Sigmoid colon (tissue), 7 donors: ENCODE data around the gene ZNF564. TPM values are rescaled to one million over a fixed set of nuclear protein-coding genes. Genes with fewer than 3 reads are reported as not detected.

Experiments used
- DNase-seq: peaks from one replicate; pipeline ENCODE4 v3.0.0-alpha.2; 2019
- H3K27ac ChIP-seq, 4 donors: fragments of 200-600 bp; sonication (generic); one replicate each; pipeline ENCODE4 v1.5.1; 2016 to 2019; ENCODE audit warnings: mild to moderate bottlenecking in 1 of 4
- H3K27me3 ChIP-seq, 3 donors: fragments of 200-600 bp; sonication (generic); one replicate each; pipeline ENCODE4 v1.5.1; 2019; ENCODE audit warnings: mild to moderate bottlenecking in 1 of 3
- H3K36me3 ChIP-seq, 4 donors: fragments of 200-600 bp; sonication (generic); one replicate each; pipeline ENCODE4 v1.5.1; 2016 to 2019
- H3K4me1 ChIP-seq, 4 donors: fragments of 200-600 bp; sonication (generic); one replicate each; pipeline ENCODE4 v1.5.1; 2017 to 2019
- H3K4me3 ChIP-seq, 4 donors: fragments of 200-600 bp; sonication (generic); one replicate each; pipeline ENCODE4 v1.5.1; 2017 to 2019; ENCODE audit warnings: mild to moderate bottlenecking in 2 of 4, moderate library complexity in 1 of 4
- H3K9me3 ChIP-seq, 4 donors: fragments of 200-600 bp in 3 of 4; sonication (generic) in 3 of 4; one replicate each; pipeline versions ENCODE4 v1.5.1 to v1.6.1; 2013 to 2019
- CTCF ChIP-seq, 4 experiments: fragments of 450-650 bp in 3 of 4; fragments of 200-600 bp in 1 of 4; IDR thresholded peaks; one replicate each; pipeline ENCODE4 v1.5.1; 2016 to 2019; ENCODE audit warnings: antibody characterized with exemption in 4 of 4, mild to moderate bottlenecking in 3 of 4, moderate library complexity in 2 of 4
- EP300 ChIP-seq, 4 donors: sonication (generic); formaldehyde crosslinking; IDR thresholded peaks; one replicate each; pipeline ENCODE4 v1.6.1; 2017; ENCODE audit warnings: antibody characterized with exemption in 4 of 4
- POLR2A ChIP-seq, 2 donors: fragments of 450-650 bp; IDR thresholded peaks; one replicate each; pipeline ENCODE4 v1.6.1; 2016; ENCODE audit warnings: antibody characterized with exemption in 2 of 2, mild to moderate bottlenecking in 2 of 2, moderate library complexity in 2 of 2
- POLR2AphosphoS5 ChIP-seq, 4 donors: sonication (generic); formaldehyde crosslinking; IDR thresholded peaks; one replicate each; pipeline ENCODE4 v1.6.1; 2017; ENCODE audit warnings: antibody characterized with exemption in 4 of 4
- WGBS, 2 donors: extraction: QIAGEN DNeasy Blood & Tissue Kit; methylation state at CpG; one replicate each; pipeline ENCODE4 v1.1.7; 2013; 5-methylcytosine and 5-hydroxymethylcytosine counted together
- intact Hi-C: fragments of 100-400 bp; cut with DNase I; formaldehyde crosslinking; loops from one replicate; pipeline ENCODE4 v1.15.1; 2023
- polyA plus RNA-seq, 3 donors: library from polyadenylated mRNA; stranded (reverse); fragments of 200-250 nt; gene quantifications; one replicate each; pipeline ENCODE4 v1.2.3, GENCODE V29; 2013
- total RNA-seq, 4 donors: library from RNA; depleted of rRNA; stranded (reverse); fragments of >200 nt; gene quantifications; one replicate each; pipeline ENCODE4 v1.1.0, GENCODE V29; 2016
- donor health status: healthy with polysubstance abuse.
- donor health status: Bipolar disorder and iron deficiency.
- donor health status: healthy.

Gene ZNF564
- total RNA-seq (10 to 100 TPM; 11.7 to 17.8 (median 16.4) TPM), polyA plus RNA-seq (1 to 10 TPM; 7.4 to 9.0 (median 7.8) TPM)

GRCh38 chr19:12551060-12551832 is at the start of gene ZNF564:
ZNF564 (minus strand) TSS chr19:12551482; CDS start chr19:12551332, 150 bp downstream.
- Histone ChIP-seq H3K36me3 (no peaks in the 10 kb centered on the region), H3K4me1 (peaks cover 0 to 42% (median 33%) of the 10 kb centered on the region in 4 donors), H3K27me3 (no peaks in the 10 kb centered on the region), H3K4me3 (peak within 1 kb of the TSS; percentile 81 to 94 (median 86)), H3K27ac (peak within 1 kb of the TSS; percentile 95 to 98 (median 97)), H3K9me3 (no peaks in the 10 kb centered on the region)
- intact Hi-C loops, result loop anchor here (2.0 kb wide), 3 partner anchors 56 to 150 kb away; partner anchors contain the start of genes ZNF709 and ZNF799
- peak; percentile 98 for DNase-seq
- 0 to 1% methylated on average over 49 of the region's 49 CpGs for WGBS, 2 donors
- TF ChIP-seq POLR2A (IDR thresholded peaks at IDR 0.05), result peak; percentile 6 to 82
- no peak for TF ChIP-seq CTCF (IDR thresholded peaks at IDR 0.05)
- peak in 1 of 4 donors; percentile 49 for TF ChIP-seq EP300 (IDR thresholded peaks at IDR 0.05)
- peak; percentile 60 to 91 (median 86) for TF ChIP-seq POLR2AphosphoS5 (IDR thresholded peaks at IDR 0.05)

GRCh38 chr19:12597594-12597993 is 46.3 kb upstream of the ZNF564 start:
- no peak overlapping the region for H3K27ac ChIP-seq
- H3K4me3 ChIP-seq, result no peak overlapping the region
- no peak for DNase-seq
- H3K4me1 ChIP-seq, result no peaks in the 10 kb centered on the region
- H3K36me3 ChIP-seq, result peaks cover 0 to 37% (median 0%) of the 10 kb centered on the region in 4 donors
- no peaks in the 10 kb centered on the region for H3K9me3 ChIP-seq
- WGBS, 2 donors, result 91 to 92% methylated on average over 11 of the region's 11 CpGs
- H3K27me3 ChIP-seq, result no peaks in the 10 kb centered on the region
- intact Hi-C loops, result no loop called here
- TF ChIP-seq EP300 (IDR thresholded peaks at IDR 0.05), result no peak
- no peak for TF ChIP-seq CTCF (IDR thresholded peaks at IDR 0.05)
- no peak for TF ChIP-seq POLR2A (IDR thresholded peaks at IDR 0.05)
- TF ChIP-seq POLR2AphosphoS5 (IDR thresholded peaks at IDR 0.05), result no peak

GRCh38 chr19:12596927-12597548 is 45.8 kb upstream of the ZNF564 start:
- Histone ChIP-seq H3K36me3 (peaks cover 0 to 32% (median 0%) of the 10 kb centered on the region in 4 donors), H3K4me1 (no peaks in the 10 kb centered on the region), H3K4me3 (no peak overlapping the region), H3K27me3 (no peaks in the 10 kb centered on the region), H3K9me3 (no peaks in the 10 kb centered on the region), H3K27ac (no peak overlapping the region)
- intact Hi-C loops, result no loop called here
- WGBS, 2 donors, result 85 to 95% methylated on average over 38 of the region's 38 CpGs
- DNase-seq, result no peak
- TF ChIP-seq POLR2AphosphoS5 (IDR thresholded peaks at IDR 0.05) (no peak), CTCF (IDR thresholded peaks at IDR 0.05) (no peak), EP300 (IDR thresholded peaks at IDR 0.05) (no peak), POLR2A (IDR thresholded peaks at IDR 0.05) (no peak)

GRCh38 chr19:12596485-12596884 is 45.2 kb upstream of the ZNF564 start:
- TF ChIP-seq POLR2A (IDR thresholded peaks at IDR 0.05), result no peak
- TF ChIP-seq CTCF (IDR thresholded peaks at IDR 0.05), result no peak
- no peak for TF ChIP-seq EP300 (IDR thresholded peaks at IDR 0.05)
- no peak for TF ChIP-seq POLR2AphosphoS5 (IDR thresholded peaks at IDR 0.05)
- H3K36me3 ChIP-seq, result peaks cover 0 to 32% (median 0%) of the 10 kb centered on the region in 4 donors
- no peaks in the 10 kb centered on the region for H3K9me3 ChIP-seq
- 94 to 96% methylated on average over 11 of the region's 11 CpGs for WGBS, 2 donors
- no peaks in the 10 kb centered on the region for H3K27me3 ChIP-seq
- intact Hi-C loops, result no loop called here
- DNase-seq, result no peak
- no peak overlapping the region for H3K4me3 ChIP-seq
- no peak overlapping the region for H3K27ac ChIP-seq
- no peaks in the 10 kb centered on the region for H3K4me1 ChIP-seq
